ENCODE results near the gene ENTREP3. TPM values are rescaled to one million over a fixed set of nuclear protein-coding genes. Genes with fewer than 3 reads are reported as not detected.
"Not testable (repeated sequence)": the region's sequence is repeated elsewhere in the genome, so short reads cannot be mapped to it uniquely, and the experiment has no call there.

The ENTREP3 gene
- total RNA-seq, 2 experiments from 2014 or later = 29.7 to 34.8 TPM

DNA sequence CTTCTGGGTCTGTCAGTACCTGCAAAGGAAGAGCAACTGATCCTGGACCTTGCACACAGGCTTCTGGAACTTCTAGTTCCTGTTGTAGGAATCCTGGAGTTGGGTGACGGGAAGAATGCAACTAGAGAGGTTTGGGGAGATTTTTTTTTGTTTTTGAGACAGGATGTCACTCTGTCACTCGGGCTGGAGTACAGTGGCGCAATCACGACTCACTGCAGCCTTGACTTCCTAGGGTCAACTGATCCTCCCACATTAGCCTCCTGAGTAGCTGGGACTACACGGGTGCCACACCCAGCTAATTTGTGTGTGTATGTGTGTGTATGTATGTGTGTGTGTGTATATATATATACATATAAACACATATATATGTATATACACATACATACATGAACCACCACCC is 18.8 kb downstream of the ENTREP3 start:
- intact Hi-C loops (cut with DNase I, micrococcal nuclease) = no loop called here
- DNase-seq (no peak), ATAC-seq (no peak)
- Mint-ChIP-seq H3K4me3 (no peak overlapping the region), H3K9me3 (ENCODE audit: low read depth) (no peaks in the 10 kb centered on the region), H3K36me3 (ENCODE audit: low read depth) (peaks cover 10% of the 10 kb centered on the region), H3K4me1 (peaks cover 21% of the 10 kb centered on the region), H3K27ac (no peak overlapping the region), H3K27me3 (no peaks in the 10 kb centered on the region)
- POLR2A ChIA-PET = interaction anchor here (0.6 to 0.7 kb wide), 2 partner anchors 7 to 939 kb away, joined by 3 read pairs; no protein-coding TSS in a partner anchor
- CTCF ChIA-PET = interaction anchor here (0.8 kb wide), 1 partner anchor 61 kb away, joined by 5 read pairs; no protein-coding TSS in a partner anchor

- H3K9me3 Mint-ChIP-seq (ENCODE audit: low read depth); POLR2A ChIA-PET; H3K27me3 Mint-ChIP-seq; DNase-seq; intact Hi-C loops (cut with DNase I, micrococcal nuclease); ATAC-seq; H3K27ac Mint-ChIP-seq; CTCF ChIA-PET; H3K4me3 Mint-ChIP-seq: not testable (repeated sequence)
- Mint-ChIP-seq H3K4me1 (peaks cover 11% of the 10 kb centered on the region), H3K36me3 (ENCODE audit: low read depth) (peaks cover 10% of the 10 kb centered on the region)
Observed at GRCh38 chr1:155235375-155235774, 19.9 kb downstream of the ENTREP3 start.

- H3K36me3 Mint-ChIP-seq (ENCODE audit: low read depth) = peaks cover 10% of the 10 kb centered on the region
- H3K27ac Mint-ChIP-seq; CTCF ChIA-PET; POLR2A ChIA-PET; ATAC-seq; H3K27me3 Mint-ChIP-seq; H3K4me3 Mint-ChIP-seq; DNase-seq; intact Hi-C loops (cut with DNase I, micrococcal nuclease); H3K9me3 Mint-ChIP-seq (ENCODE audit: low read depth): not testable (repeated sequence)
- H3K4me1 Mint-ChIP-seq = peaks cover 11% of the 10 kb centered on the region
Observed at GRCh38 chr1:155233502-155233901, 21.8 kb downstream of the ENTREP3 start.

DNA sequence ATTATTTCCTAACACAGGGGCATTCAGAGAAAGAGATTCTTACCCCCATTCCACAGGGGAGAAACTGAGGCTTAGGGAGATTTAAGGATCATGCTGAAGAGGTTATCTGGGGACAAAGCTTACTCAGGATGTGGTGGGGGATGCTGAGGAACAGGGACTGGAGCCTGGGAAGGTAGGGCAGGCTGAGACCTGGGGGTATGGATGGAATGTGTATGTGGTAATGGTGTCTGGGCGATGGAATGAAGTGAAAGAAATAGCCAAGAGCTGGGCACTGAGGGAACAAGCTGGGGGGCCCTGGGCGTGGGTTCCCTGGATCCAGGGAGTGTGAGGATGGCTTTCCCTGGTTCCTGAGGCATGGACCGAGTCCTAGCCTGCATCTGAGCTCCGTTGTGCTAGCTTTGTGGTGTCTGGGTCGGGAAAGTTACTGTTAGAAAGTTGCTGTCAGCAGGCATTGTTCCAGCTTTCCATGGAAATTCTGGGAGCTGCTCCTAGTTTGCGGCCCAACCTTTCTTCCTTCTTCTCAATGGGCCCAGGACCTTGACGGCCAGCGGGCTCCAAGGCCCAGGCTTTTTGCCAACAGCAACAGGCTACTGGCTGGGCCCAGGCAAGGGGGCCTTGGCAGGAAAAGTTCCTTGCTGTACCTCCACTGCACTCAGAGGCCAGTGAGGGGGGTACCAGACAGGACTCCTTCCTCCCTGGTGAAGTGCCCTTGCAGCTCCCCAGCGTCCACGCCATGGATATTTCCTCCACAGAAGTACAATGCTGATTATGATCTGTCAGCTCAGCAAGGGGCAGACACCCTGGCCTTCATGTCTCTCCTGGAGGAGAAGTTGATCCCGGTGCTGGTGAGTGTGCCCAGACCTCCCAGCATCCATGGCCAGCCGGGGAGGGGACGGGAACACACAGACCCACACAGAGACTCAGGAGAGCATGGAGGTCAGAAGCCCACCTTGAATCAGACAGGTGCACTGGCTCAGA is 23.0 kb downstream of the ENTREP3 start:
- Mint-ChIP-seq H3K36me3 (ENCODE audit: low read depth) (peaks cover 10% of the 10 kb centered on the region), H3K4me1 (peaks cover 18% of the 10 kb centered on the region)
- H3K4me3 Mint-ChIP-seq; H3K27me3 Mint-ChIP-seq; H3K9me3 Mint-ChIP-seq (ENCODE audit: low read depth); ATAC-seq; POLR2A ChIA-PET; intact Hi-C loops (cut with DNase I, micrococcal nuclease); CTCF ChIA-PET; H3K27ac Mint-ChIP-seq; DNase-seq: not testable (repeated sequence)

DNA sequence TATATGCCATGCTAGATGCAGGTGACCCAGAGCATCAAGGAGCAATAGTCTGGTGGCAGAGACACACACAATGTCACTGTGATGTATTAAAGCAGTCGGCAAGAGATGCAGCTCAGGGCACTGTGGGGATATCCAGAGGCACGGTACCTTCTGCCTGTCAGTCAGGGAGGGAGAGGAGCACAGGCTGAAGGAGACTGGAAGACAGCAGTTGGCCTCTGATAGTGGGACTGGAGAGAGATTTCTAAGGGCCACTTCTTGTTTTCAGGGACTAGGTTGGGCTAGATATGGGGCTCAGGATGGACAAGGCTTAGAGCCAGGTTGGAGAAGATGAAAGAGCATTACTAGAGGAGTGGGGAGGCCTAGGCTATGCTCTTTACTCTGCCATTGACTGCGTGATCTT is 24.0 kb downstream of the ENTREP3 start:
- peaks cover 23% of the 10 kb centered on the region for H3K4me1 Mint-ChIP-seq
- H3K4me3 Mint-ChIP-seq; POLR2A ChIA-PET; intact Hi-C loops (cut with DNase I, micrococcal nuclease); H3K27ac Mint-ChIP-seq; CTCF ChIA-PET; ATAC-seq; H3K9me3 Mint-ChIP-seq (ENCODE audit: low read depth); H3K36me3 Mint-ChIP-seq (ENCODE audit: low read depth); H3K27me3 Mint-ChIP-seq; DNase-seq: not testable (repeated sequence)

- H3K4me3 Mint-ChIP-seq = peak overlapping the region; percentile 96
- no peaks in the 10 kb centered on the region for H3K27me3 Mint-ChIP-seq
- no peaks in the 10 kb centered on the region for H3K9me3 Mint-ChIP-seq (ENCODE audit: low read depth)
- ATAC-seq (no peak), DNase-seq (no peak)
- POLR2A ChIA-PET = interaction anchor here (0.7 kb wide), 1 partner anchor 764 kb away, joined by 3 read pairs; no protein-coding TSS in a partner anchor
- H3K36me3 Mint-ChIP-seq (ENCODE audit: low read depth) = peaks cover 8% of the 10 kb centered on the region
- peak overlapping the region; percentile 97 for H3K27ac Mint-ChIP-seq
- CTCF ChIA-PET = interaction anchor here (0.6 to 1.9 kb wide), 7 partner anchors 20 to 706 kb away, joined by 3 to 12 read pairs (median 4); partner anchors contain the start of genes KHDC4, KRTCAP2 and MTX1
- intact Hi-C loops (cut with DNase I, micrococcal nuclease) = no loop called here
- H3K4me1 Mint-ChIP-seq = peaks cover 27% of the 10 kb centered on the region
Observed at GRCh38 chr1:155228096-155228427, 27.2 kb downstream of the ENTREP3 start.

- no peaks in the 10 kb centered on the region for H3K27me3 Mint-ChIP-seq
- peaks cover 8% of the 10 kb centered on the region for H3K36me3 Mint-ChIP-seq (ENCODE audit: low read depth)
- intact Hi-C loops (cut with DNase I, micrococcal nuclease) = loop anchor here (1.0 kb wide), 10 partner anchors 14 to 335 kb away; partner anchors contain the start of genes ADAM15 (in 1 of the 2), ASH1L (in 1 of the 2), FDPS (in 1 of the 2) and HCN3 (in 1 of the 2)
- POLR2A ChIA-PET = interaction anchor here (0.7 to 1.3 kb wide), 3 partner anchors 18 to 764 kb away, joined by 3 to 4 read pairs (median 4); no protein-coding TSS in a partner anchor
- H3K9me3 Mint-ChIP-seq (ENCODE audit: low read depth) = no peaks in the 10 kb centered on the region
- DNase-seq (peak; percentile 99), ATAC-seq (peak; percentile 98)
- H3K4me1 Mint-ChIP-seq = peaks cover 27% of the 10 kb centered on the region
- peak overlapping the region; percentile 97 for H3K27ac Mint-ChIP-seq
- CTCF ChIA-PET = interaction anchor here (0.6 to 1.9 kb wide), 18 partner anchors 14 to 707 kb away, joined by 3 to 12 read pairs (median 4); partner anchors contain the start of genes FDPS, KHDC4, KRTCAP2 and MTX1
- peak overlapping the region; percentile 96 for H3K4me3 Mint-ChIP-seq
Observed at GRCh38 chr1:155227261-155228095, 27.8 kb downstream of the ENTREP3 start.

DNA sequence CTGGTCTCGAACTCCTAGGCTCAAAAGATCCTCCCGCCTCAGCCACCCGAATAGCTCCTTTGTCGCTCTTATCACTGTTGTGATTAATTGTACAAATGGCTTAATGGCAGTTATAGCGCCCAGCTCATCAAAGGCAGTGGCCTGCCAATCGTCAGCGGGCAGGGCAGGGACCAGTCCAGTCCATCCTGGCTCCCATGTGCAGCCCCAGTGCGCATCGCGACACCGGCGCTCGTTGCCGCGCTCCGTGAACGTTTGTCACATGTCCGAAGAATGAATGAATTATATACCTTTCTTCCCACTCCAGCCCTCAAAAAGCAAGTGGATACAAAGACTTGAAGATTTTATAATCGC is 28.4 kb downstream of the ENTREP3 start:
- Mint-ChIP-seq H3K9me3 (ENCODE audit: low read depth) (no peaks in the 10 kb centered on the region), H3K27ac (peak overlapping the region; percentile 97), H3K27me3 (no peaks in the 10 kb centered on the region), H3K36me3 (ENCODE audit: low read depth) (peaks cover 8% of the 10 kb centered on the region), H3K4me1 (peaks cover 27% of the 10 kb centered on the region), H3K4me3 (peak overlapping the region; percentile 96)
- ATAC-seq (peak; percentile 50), DNase-seq (peak; percentile 76)
- ChIA-PET POLR2A (interaction anchor here (1.1 to 1.3 kb wide), 2 partner anchors 17 to 32 kb away, joined by 4 read pairs; no protein-coding TSS in a partner anchor), CTCF (interaction anchor here (0.6 to 1.9 kb wide), 17 partner anchors 15 to 631 kb away, joined by 3 to 12 read pairs (median 3); partner anchors contain the start of genes FDPS, KRTCAP2 and MTX1)
- intact Hi-C loops (cut with DNase I, micrococcal nuclease) = loop anchor here (1.0 kb wide), 12 partner anchors 14 to 335 kb away; partner anchors contain the start of genes THBS3 (in 2 of the 2), ADAM15 (in 1 of the 2), ASH1L (in 1 of the 2) and FDPS (in 1 of the 2)

DNA sequence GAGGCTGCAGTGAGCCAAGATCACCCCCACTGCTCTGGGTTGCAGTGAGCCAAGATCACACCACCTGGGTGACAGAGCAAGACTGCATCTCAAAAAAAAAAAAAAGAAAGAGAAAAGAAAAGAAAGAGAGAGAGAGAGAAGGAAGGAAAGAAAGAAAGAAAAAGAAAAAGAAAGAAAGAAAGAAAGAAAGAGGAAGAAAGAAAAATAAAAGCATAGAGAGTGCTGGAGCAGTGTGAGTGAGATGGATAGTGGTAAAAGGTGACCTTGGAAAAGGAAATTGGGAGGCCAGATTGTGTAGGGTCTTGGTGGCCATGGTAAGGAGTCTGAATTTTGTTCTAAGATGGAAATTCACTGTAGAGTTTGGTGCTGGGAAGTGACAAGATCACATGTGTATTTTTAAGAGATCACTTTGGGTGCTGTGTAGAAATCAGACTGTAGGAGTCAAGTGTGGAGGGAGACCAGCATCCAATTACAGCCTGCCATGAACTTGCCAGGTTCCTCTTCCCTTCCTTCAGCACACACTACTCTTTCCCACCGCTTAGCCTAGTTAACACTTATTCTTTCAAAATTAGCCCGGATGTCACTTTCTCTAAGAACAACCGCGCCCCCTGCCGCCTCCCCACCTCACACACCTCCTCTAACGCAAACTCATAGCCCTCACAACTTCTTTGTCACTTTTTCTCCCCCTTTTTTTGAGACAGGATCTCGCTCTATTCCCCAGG is 28.9 kb downstream of the ENTREP3 start:
- peak; percentile 53 for ATAC-seq
- peak; percentile 92 for DNase-seq
- Mint-ChIP-seq H3K36me3 (ENCODE audit: low read depth) (peaks cover 8% of the 10 kb centered on the region), H3K27me3 (no peaks in the 10 kb centered on the region), H3K9me3 (ENCODE audit: low read depth) (no peaks in the 10 kb centered on the region), H3K4me3 (peak overlapping the region; percentile 96), H3K27ac (peak overlapping the region; percentile 97), H3K4me1 (peaks cover 27% of the 10 kb centered on the region)
- intact Hi-C loops (cut with DNase I, micrococcal nuclease) = loop anchor here (1.0 kb wide), 2 partner anchors 19 to 50 kb away; partner anchors contain the start of gene THBS3 (in 2 of the 2)
- ChIA-PET POLR2A (interaction anchor here (1.1 to 1.3 kb wide), 2 partner anchors 17 to 32 kb away, joined by 4 read pairs; no protein-coding TSS in a partner anchor), CTCF (interaction anchor here (0.6 to 3.7 kb wide), 21 partner anchors 15 to 738 kb away, joined by 3 to 20 read pairs (median 3); partner anchors contain the start of genes ENTREP3, FDPS, KRTCAP2 and MTX1)

- H3K9me3 Mint-ChIP-seq (ENCODE audit: low read depth); POLR2A ChIA-PET; intact Hi-C loops (cut with DNase I, micrococcal nuclease); ATAC-seq; H3K27me3 Mint-ChIP-seq; H3K36me3 Mint-ChIP-seq (ENCODE audit: low read depth); DNase-seq: not testable (repeated sequence)
- H3K27ac Mint-ChIP-seq = peak overlapping the region; percentile 97
- CTCF ChIA-PET = interaction anchor here (0.6 to 3.7 kb wide), 5 partner anchors 17 to 739 kb away, joined by 3 to 20 read pairs (median 4); partner anchors contain the start of genes ENTREP3, MTX1 and THBS3
- peak overlapping the region; percentile 96 for H3K4me3 Mint-ChIP-seq
- H3K4me1 Mint-ChIP-seq = peaks cover 27% of the 10 kb centered on the region
Observed at GRCh38 chr1:155225404-155225759, 29.9 kb downstream of the ENTREP3 start.
